Urothelium cell line (cell line): ENCODE results near the gene ST3GAL3.

ENCODE experiments used
- DNase-seq: peaks from one replicate; pipeline ENCODE4 v3.0.0; 2011; ENCODE audit warnings: low spot score, mixed read lengths
- FAIRE-seq: peaks from 2 replicates; lab custom pipeline; 2011; peaks lifted over from hg19 to GRCh38; lab: Jason Lieb, UNC

Gene ST3GAL3

GRCh38 chr1:43933386-43934100 lies 226.2 kb downstream of the ST3GAL3 start, which contains the start of gene ARTN:
Gene ARTN, plus strand, starts transcription at chr1:43933801. Its CDS starts 1,856 bp downstream, at chr1:43935657.
- no peak for FAIRE-seq
- DNase-seq: no peak

- peak; percentile 83 for DNase-seq
- no peak for FAIRE-seq
Measured at GRCh38 chr1:43934101-43934985, 227.0 kb downstream of the ST3GAL3 start.

- FAIRE-seq: no peak
- DNase-seq: no peak
Measured at GRCh38 chr1:43934986-43935324, 227.6 kb downstream of the ST3GAL3 start.

GRCh38 chr1:43935711-43936427 lies 228.5 kb downstream of the ST3GAL3 start:
- FAIRE-seq (no peak), DNase-seq (no peak)

DNA sequence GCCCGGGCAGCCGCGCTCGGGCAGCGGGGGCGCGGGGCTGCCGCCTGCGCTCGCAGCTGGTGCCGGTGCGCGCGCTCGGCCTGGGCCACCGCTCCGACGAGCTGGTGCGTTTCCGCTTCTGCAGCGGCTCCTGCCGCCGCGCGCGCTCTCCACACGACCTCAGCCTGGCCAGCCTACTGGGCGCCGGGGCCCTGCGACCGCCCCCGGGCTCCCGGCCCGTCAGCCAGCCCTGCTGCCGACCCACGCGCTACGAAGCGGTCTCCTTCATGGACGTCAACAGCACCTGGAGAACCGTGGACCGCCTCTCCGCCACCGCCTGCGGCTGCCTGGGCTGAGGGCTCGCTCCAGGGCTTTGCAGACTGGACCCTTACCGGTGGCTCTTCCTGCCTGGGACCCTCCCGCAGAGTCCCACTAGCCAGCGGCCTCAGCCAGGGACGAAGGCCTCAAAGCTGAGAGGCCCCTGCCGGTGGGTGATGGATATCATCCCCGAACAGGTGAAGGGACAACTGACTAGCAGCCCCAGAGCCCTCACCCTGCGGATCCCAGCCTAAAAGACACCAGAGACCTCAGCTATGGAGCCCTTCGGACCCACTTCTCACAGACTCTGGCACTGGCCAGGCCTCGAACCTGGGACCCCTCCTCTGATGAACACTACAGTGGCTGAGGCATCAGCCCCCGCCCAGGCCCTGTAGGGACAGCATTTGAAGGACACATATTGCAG lies 229.3 kb downstream of the ST3GAL3 start:
- DNase-seq: no peak
- FAIRE-seq: no peak

DNA sequence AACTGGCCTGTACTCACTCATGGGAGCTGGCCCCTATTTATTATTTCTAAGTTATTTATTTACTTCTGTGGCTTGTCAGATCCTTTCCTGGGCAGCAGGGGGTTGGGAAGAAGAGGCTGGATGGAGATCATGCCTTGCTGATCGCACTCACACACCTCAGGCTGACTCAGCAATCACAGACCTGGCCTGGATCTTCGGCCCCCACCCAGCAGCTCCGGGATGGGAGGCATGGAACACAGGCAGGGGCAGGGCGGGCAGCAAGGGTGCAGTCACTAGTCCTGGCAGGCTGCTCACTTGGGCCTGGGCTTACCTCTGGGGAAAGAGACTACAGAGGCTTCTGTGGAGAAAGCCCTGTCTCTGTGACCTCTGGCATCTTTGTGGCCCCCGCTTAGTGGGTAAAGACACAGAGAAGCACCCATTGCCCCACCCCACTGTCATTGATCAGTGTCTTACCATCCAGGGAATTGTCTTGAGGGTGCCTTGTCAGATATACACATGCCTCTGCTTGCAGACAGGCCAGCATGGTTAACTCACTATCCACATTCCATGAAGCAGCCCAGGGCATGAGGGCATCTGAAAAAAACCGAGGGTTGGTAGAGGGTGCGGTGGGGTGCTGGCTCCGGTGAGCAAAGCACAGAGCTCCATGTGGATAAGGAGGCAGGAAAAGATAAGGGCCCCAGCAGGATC lies 230.0 kb downstream of the ST3GAL3 start:
- DNase-seq: no peak
- FAIRE-seq: no peak

GRCh38 chr1:43938383-43938782 lies 231.0 kb downstream of the ST3GAL3 start:
- no peak for FAIRE-seq

DNA sequence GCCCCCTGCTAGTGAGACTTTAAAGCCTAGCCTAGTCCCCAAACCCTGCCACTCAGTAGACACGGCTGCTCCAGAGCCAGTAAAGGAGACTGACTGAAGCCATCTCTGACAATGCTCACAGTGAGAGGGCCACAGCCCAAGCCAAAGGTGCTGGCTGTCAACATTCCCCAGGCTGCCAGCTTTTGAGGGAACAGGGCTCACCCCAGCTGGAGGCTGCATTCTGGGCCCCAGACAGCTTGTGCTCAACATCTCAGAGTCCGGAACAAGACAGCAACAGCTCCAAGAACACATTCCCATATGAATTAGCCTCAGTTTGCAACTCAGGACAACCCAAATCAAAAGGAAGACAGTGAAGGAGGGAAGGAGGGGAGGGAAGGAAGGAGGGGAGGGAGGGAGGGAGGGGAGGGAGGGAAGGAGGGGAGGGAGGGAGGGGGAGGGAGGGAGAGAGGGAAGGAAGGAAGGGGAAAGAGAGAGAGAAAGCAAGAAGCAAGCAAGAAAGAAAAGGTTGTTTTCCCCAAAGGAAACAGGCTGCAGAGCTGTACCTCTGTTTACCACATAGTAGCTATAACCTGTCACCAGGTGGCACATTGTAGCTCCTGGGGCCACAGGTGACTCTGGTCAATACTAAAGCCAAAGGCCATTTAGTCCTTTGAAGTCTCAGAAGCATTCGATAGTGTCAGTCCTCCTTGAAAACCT lies 231.7 kb downstream of the ST3GAL3 start:
- FAIRE-seq (no peak), DNase-seq (no peak)

More at GRCh38 chr1:43938383-43938782, 231.0 kb downstream of the ST3GAL3 start:
- DNase-seq: no peak

DNA sequence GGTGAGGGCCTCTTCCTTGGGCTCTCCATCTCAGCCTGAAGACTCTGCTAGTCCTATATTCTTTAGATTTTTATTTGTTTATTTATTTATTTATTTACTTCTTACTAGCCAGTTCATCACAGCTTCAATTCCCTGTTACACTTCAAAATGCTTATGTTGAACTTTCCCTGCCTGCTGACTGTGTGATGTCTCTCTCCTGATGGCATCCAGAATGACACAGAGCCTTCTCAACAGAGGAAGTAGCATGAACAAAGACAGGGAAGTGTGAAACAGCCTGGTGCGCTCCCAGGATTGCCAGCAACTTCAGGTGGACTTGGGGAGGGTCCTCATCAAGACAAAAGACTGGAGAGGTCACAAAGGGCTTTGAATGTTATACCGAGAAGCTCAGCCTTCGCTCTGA lies 235.1 kb downstream of the ST3GAL3 start:
- FAIRE-seq (no peak), DNase-seq (no peak)

- FAIRE-seq (no peak), DNase-seq (no peak)
Measured at GRCh38 chr1:43944860-43945259, 237.5 kb downstream of the ST3GAL3 start.

GRCh38 chr1:43945674-43946235 lies 238.4 kb downstream of the ST3GAL3 start:
- FAIRE-seq (no peak), DNase-seq (no peak)

GRCh38 chr1:43946236-43947060 lies 239.1 kb downstream of the ST3GAL3 start, which contains the start of gene IPO13:
Gene IPO13, plus strand, starts transcription at chr1:43946950. Its CDS starts 651 bp downstream, at chr1:43947601.
- FAIRE-seq: peak; percentile 91
- DNase-seq: peak; percentile 100

DNA sequence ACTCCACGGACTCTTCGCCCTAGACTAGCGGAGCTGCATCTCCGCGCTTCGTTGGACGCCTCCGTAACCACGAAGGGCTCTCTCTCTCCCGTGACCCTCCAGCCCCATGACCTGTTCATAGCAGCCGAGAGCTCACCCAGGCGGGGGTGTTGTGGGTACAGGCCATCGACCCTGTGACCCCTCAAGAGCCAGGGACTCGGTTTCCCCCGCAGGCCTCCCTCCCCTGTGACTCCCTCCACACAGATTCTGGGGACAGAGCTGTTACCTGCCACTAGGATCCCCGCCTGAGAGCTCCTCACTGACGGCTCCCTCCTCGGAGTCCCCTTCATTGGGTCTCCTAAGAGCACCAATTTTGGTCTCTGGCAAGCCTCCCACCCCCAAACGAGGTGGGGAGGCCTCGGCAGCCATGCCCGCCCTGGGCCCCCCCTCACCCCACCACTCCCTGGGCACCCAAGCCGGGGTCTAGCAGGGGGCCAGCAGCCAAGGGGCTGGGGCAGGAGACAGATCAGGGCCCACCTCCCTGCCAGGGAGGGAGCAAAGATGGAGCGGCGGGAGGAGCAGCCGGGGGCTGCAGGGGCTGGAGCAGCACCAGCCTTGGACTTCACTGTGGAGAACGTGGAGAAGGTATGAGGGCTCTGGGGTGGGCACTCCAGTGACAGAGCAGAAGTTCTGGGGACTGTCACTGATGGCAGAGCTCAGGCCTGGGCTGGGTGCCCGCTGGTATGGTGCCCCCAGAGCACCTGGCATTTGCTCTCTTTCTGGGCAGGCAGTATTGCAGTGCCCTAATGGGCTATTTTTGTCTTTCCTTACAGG lies 239.9 kb downstream of the ST3GAL3 start:
- FAIRE-seq (no peak), DNase-seq (no peak)

GRCh38 chr1:43947874-43948437 lies 240.6 kb downstream of the ST3GAL3 start:
- FAIRE-seq: no peak
- DNase-seq: no peak

- FAIRE-seq (peak; percentile 13), DNase-seq (no peak)
Measured at GRCh38 chr1:43949678-43950077, 242.3 kb downstream of the ST3GAL3 start.

DNA sequence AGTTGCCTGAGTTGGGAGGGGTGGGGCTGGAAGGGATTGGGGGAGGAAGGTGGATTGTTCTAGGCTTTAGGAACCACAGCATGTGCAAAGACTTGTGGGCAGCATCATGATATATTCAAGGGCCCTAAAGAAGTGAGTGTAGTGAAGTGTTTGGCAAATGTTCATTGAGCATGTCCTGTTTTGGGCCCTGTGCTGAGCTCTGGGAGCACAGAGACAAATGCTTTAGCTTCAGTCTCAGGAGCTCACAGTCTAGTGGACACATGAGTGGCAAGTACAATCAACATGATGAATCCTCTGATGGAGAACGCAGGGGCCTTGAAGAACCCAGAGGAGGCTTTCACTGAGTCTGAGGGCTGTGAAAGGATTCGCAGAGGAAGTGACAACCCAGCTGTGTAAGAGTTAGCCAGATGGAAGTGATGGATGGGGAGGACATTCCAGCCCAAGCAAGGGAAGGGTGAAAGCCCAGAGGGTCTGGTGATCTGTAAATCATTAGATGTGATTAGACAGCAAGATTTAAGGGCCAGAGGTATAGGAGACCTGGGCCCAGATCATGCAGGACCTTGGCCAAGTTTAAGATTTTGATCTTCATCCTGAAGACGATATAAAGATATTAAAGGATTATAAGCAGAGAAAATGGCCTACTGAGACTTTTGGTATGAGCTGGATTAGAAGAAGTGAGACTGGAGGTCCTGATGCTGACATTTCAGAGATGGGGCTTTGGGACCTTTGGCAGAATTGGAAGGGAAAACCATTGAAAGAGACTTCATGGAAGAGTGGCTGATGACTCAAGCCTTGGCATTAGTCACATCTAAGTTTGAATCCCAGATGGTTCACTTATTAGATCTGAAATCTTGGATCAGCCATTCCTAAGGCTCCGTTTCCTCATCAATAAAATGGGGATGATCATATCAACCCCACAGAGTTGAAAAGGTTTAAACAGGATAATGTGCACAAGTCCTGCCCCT lies 244.0 kb downstream of the ST3GAL3 start:
- FAIRE-seq: no peak
- DNase-seq: no peak
